ENCODE data around the gene FBXL4.

Gene FBXL4

GRCh38 chr6:98942263-98942803, 5.4 kb downstream of the FBXL4 start:
- no peak for TF ChIP-seq CTCF (IDR thresholded peaks at IDR 0.05; ENCODE audit: low read depth, low read length)
- no peak for DNase-seq (ENCODE audit: low read depth in 2 of 2)
- H3K4me3 ChIP-seq (replicated peaks in 1 of 2; ENCODE audit: low read depth in 2 of 2, low read length in 2 of 2) = no peak overlapping the region

- TF ChIP-seq CTCF (IDR thresholded peaks at IDR 0.05; ENCODE audit: low read depth, low read length) = no peak
- DNase-seq (ENCODE audit: low read depth in 2 of 2) = peak in 1 of 2 donors; percentile 22
- no peak overlapping the region for H3K4me3 ChIP-seq (replicated peaks in 1 of 2; ENCODE audit: low read depth in 2 of 2, low read length in 2 of 2)
Measured at GRCh38 chr6:98941319-98941718, 6.4 kb downstream of the FBXL4 start.

GRCh38 chr6:98937351-98937750, 10.4 kb downstream of the FBXL4 start:
- H3K4me3 ChIP-seq (replicated peaks in 1 of 2; ENCODE audit: low read depth in 2 of 2, low read length in 2 of 2) = no peak overlapping the region
- TF ChIP-seq CTCF (IDR thresholded peaks at IDR 0.05; ENCODE audit: low read depth, low read length) = no peak
- no peak for DNase-seq (ENCODE audit: low read depth in 2 of 2)

- TF ChIP-seq CTCF (IDR thresholded peaks at IDR 0.05; ENCODE audit: low read depth, low read length) = no peak
- H3K4me3 ChIP-seq (replicated peaks in 1 of 2; ENCODE audit: low read depth in 2 of 2, low read length in 2 of 2) = no peak overlapping the region
- DNase-seq (ENCODE audit: low read depth in 2 of 2) = no peak
Measured at GRCh38 chr6:98932381-98932780, 15.4 kb downstream of the FBXL4 start.

- no peak for TF ChIP-seq CTCF (IDR thresholded peaks at IDR 0.05; ENCODE audit: low read depth, low read length)
- H3K4me3 ChIP-seq (replicated peaks in 1 of 2; ENCODE audit: low read depth in 2 of 2, low read length in 2 of 2) = no peak overlapping the region
- no peak for DNase-seq (ENCODE audit: low read depth in 2 of 2)
Measured at GRCh38 chr6:98931696-98932095, 16.1 kb downstream of the FBXL4 start.

- no peak for TF ChIP-seq CTCF (IDR thresholded peaks at IDR 0.05; ENCODE audit: low read depth, low read length)
- no peak overlapping the region for H3K4me3 ChIP-seq (replicated peaks in 1 of 2; ENCODE audit: low read depth in 2 of 2, low read length in 2 of 2)
- DNase-seq (ENCODE audit: low read depth in 2 of 2) = peak in 1 of 2 donors; percentile 10
Measured at GRCh38 chr6:98929498-98930060, 18.2 kb downstream of the FBXL4 start.

GRCh38 chr6:98928688-98929087, 19.1 kb downstream of the FBXL4 start:
- no peak for DNase-seq (ENCODE audit: low read depth in 2 of 2)
- no peak for TF ChIP-seq CTCF (IDR thresholded peaks at IDR 0.05; ENCODE audit: low read depth, low read length)
- H3K4me3 ChIP-seq (replicated peaks in 1 of 2; ENCODE audit: low read depth in 2 of 2, low read length in 2 of 2) = no peak overlapping the region

All from cardiac fibroblast (primary cell).